NCI-H128 (cell line): ENCODE measurements around the gene GRB14.

ENCODE experiments used
- DNase-seq: peaks from one replicate; lab custom pipeline; 2025; ENCODE audit not compliant: unreplicated experiment; lab: John Stamatoyannopoulos, UW

The GRB14 gene

GRCh38 chr2:164617466-164617865 lies 3.8 kb downstream of the GRB14 start:
- DNase-seq = no peak

DNA sequence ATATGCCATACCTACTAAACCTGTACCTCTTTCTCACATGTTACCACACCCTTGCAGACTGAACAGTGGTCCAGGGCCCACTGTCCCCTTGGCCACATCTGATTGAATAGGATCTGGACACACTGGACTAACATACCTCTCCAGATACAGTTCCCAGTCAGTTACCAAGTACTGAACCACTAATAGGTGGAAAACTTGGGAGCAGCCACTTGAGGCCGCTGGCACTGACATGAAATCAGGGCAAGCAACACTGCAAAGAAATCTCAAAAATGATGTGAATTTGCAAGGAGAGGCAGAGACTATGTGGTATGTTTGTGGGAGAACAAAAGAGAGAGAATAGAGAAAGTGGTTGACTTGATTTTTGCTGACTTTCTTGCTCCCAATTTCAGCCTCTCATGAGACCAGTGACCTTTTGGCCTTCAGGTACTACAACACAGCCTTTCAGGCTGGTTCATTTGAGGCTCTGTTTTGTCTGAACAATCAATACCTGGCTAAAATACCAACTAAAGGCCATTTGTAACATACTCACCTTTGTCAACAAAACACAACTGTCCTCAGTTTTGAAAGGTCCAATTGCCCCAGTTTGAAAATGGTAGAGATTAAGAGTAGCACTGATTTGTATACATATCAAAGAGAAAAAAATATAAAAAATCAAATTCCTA lies 7.8 kb downstream of the GRB14 start:
- DNase-seq = no peak

- no peak for DNase-seq
Observed at GRCh38 chr2:164609790-164610189, 11.5 kb downstream of the GRB14 start.

GRCh38 chr2:164606557-164606956 lies 14.7 kb downstream of the GRB14 start:
- DNase-seq = no peak

GRCh38 chr2:164605295-164605694 lies 16.0 kb downstream of the GRB14 start:
- DNase-seq = no peak

DNA sequence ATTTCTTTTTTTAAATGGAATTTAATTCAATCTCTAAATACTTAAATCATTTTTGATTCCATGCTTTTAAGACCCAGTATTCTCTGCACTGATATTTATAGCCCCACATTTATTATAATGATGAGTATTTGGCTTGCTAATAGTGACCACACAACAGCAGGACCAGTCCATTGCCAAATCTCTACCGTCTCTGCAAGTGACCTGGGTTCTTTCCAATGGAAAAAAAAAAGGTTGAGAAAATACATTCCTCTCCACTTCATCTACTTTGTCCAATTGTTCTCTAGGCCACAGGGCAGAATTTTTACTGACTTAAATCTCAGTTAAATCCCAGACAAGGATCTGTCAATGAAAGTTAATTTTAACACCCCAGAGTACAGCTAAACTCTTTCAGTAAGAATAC lies 20.5 kb downstream of the GRB14 start:
- DNase-seq = no peak

DNA sequence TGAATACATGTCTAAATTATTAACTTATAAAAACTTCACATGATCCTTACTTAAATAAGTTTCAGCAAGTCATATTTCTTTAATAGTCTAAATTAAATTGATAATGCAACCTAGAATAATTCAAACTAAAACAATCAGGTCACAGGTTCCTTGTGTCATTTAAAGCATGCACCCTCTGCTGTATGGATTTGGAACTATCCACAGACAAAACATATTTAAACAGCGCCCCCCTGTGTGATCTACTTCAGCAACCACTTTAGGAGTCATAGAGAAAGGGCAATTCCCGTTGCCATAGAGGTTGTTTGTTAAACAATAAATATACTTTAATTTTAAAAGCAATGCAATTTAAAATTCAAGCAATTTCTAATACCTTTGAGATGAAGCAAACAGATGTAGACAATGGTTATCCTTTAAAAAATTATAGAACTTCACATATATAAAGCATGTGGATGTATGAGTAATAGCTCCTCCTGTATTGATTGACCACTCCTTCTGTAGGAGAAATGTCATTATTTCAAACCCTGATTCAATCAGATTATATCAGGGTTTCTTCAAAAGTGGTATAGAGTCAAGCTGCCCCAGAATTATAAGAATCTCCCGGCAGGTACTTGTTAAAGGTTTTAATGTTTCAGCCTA lies 21.2 kb downstream of the GRB14 start:
- peak; percentile 29 for DNase-seq

DNA sequence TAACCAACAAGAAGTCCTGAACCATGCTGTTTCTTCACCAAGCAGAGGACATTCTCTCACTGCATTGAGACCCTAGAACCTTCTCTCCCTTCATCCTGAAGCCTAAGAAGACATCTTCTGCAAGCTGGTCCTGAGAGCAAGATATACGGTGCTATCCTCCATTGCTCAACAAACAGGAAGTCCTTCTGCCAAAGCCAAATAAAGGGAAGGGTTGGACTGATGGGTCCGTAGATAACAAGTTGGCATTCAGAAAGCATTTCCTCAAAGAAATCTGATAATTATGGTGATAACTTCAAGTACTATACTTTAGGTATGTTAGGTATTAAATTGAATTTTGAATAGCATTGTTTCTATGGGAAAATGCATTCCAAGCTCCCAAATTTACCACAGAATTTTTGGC lies 23.3 kb downstream of the GRB14 start:
- DNase-seq = no peak

DNA sequence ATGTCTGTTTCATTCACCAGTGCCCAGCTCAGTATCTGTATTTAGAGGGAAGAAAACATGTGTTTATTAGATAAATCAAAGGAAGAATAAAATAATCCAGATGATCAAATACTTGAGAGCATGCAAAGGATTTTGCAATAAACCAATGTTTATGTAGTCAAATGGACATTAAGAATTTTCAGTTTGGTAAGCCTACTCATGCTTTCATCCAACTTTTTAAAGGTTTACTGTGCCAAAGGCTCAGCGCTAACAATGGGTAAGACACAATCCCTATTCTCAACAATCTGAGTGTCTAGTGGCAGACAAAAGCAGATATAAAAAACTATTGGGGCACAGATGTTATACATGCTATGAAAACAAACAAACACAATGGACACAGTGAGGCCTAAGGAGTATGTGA lies 26.3 kb downstream of the GRB14 start:
- no peak for DNase-seq

DNA sequence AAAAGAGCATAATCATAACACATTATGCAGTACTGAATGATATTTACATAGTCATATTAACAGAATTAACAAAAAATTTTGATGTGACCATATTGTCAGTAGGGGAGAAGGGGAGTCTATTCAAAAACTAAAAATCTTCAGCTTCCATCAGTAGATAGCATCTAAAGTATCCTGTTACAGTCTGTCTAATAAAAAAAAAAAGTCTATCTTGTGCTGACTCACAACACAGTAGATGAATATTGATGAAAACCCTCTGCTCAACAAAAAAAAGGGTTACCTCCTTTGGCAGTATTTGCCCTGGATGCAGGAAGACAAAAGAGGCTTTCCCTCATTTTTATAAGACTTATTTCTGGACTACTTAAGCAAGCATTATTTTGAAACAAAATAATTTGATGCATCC lies 27.3 kb downstream of the GRB14 start:
- DNase-seq = no peak

DNA sequence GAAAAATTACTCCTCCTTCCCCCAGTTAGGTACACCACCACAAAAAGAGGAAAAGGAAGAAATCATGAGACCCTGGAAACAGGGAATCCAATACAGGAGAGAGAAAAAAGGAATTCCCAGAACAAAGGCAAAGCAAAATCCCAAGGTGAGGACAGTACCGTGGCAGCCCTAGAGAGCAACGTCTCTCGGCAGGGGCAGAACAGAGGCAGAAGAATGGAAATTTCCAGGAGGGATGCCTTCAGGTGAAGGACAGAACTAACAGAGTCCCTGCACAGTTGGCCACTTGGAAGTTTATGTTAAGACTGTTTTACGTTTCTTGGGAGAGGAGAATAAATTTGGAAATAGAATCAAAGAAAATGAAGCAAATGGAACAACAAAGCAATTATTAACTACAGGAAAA lies 27.7 kb downstream of the GRB14 start:
- DNase-seq = no peak

GRCh38 chr2:164589522-164589921 lies 31.8 kb downstream of the GRB14 start:
- DNase-seq = no peak

DNA sequence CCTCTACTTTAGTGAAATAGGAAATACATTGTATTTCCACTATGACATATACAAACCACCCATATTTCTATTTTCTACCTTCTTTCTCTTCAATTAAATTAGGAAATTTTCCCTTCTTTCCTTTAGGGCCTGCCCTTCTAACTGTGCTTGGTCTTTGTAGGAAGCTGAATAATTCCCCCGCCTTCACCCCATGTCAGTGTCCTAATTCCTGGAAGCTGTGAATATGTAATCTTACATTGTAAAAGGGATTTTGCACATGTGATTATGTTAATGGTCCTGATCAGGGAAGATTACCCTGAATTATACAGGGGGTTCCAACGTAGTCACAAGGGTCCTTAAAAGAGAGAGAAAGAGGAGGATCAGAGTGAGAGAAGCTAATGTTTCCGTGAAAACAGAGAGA lies 40.2 kb downstream of the GRB14 start:
- DNase-seq = no peak

- DNase-seq = no peak
Observed at GRCh38 chr2:164574931-164575330, 46.4 kb downstream of the GRB14 start.

DNA sequence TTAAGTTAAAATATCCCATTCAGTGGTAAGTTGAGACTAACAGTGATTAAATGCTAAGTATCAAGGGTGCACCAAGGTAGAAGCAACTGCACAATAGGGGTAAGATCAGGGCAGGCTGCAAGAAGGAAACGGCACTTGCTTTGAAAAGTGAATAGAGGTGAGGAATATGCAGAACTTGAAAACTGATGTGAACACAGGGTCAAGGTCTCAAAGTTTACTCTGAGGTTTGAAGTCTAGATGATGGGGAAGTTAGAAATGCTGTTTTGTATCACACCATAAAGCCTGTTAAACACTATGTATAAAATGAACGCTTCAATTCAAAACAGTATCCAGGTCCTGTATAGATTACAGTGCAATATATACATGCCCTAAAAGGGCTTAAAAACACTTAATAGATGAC lies 50.8 kb downstream of the GRB14 start:
- DNase-seq = no peak

DNA sequence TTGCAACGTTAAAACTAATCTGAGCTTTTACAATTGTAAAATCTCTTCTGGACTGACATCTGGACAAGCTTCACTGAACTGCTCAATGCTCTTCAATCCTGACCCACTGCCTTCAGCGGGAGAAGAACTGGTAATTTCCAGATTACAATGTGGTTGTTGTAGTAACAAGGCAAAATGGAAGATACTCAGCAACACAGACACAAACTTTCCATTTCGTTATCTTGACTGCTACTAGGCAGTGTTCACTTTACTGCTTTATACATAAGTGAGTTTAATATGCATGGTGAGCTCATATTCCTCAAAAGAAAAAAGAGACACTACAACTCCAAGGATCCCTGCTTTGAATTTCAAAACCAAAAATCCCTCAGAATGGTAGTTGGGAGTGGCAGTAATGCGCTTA lies 51.9 kb downstream of the GRB14 start:
- DNase-seq = no peak

DNA sequence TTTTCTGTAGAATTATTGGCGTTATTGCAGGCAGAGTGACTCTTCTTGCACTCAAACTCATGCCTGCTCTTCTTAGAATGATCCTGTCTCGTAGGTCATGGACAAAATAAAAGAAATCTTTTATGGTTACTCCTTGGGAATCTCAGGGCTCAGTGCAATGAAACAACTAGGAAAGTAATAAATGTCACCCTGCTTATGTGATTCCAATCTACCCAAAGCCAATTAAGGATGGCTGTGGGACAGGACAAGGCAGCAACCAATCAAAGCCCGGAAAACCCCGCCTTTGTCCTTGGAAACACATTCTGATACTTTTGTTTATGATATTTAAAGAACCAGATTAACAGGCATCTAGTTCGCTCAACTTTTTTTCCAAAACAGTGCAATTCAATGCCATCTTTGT lies 53.0 kb downstream of the GRB14 start:
- DNase-seq = no peak

GRCh38 chr2:164567335-164567989 lies 53.8 kb downstream of the GRB14 start:
- DNase-seq = no peak

GRCh38 chr2:164565359-164565758 lies 55.9 kb downstream of the GRB14 start:
- DNase-seq = no peak

DNA sequence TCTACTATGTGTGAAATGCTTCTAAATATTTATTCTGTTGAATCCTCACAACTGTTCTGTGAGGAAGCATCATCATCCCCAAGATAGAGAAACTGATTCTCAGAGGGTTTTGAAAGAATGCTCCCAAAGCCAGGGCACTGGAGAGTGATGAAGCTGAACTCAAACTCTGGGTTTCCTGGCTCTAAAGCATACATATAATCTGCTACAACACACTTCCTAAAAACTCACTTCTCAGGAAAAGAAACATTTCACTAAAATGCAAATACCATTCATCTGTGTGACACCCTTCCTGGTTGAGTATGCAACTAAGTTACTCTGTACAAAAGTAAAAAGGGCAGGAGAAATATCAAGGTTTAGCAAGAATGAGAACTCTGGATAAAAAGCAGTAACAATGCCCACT lies 58.6 kb downstream of the GRB14 start:
- no peak for DNase-seq

- DNase-seq = no peak
Observed at GRCh38 chr2:164561991-164562390, 59.3 kb downstream of the GRB14 start.

- no peak for DNase-seq
Observed at GRCh38 chr2:164561416-164561815, 59.9 kb downstream of the GRB14 start.

- no peak for DNase-seq
Observed at GRCh38 chr2:164560902-164561301, 60.4 kb downstream of the GRB14 start.
